OCI-LY7 (cell line): ENCODE measurements around the gene PRDM12. TPM values are rescaled to one million over a fixed set of nuclear protein-coding genes. Genes with fewer than 3 reads are reported as not detected.

ENCODE experiments used
- BruUV-seq: library from RNA; stranded (reverse); fragments of 400-500 nt; replicated peaks from 2 replicates; lab custom pipeline; 2021; lab: Mats Ljungman, UMichigan
- CTCF ChIA-PET: fragments of 300-600 bp; sonication (Branson Sonifier 250); formaldehyde crosslinking; loops from one replicate; lab custom pipeline; 2022; ENCODE audit warnings: antibody characterized with exemption; ENCODE audit not compliant: unreplicated experiment; lab: Charles Lee
- POLR2A ChIA-PET: fragments of 300-600 bp; sonication (Branson Sonifier 250); formaldehyde crosslinking; loops from one replicate; lab custom pipeline; 2022; ENCODE audit warnings: antibody characterized with exemption; lab: Charles Lee
- DNase-seq: peaks from one replicate; pipeline ENCODE4 v3.0.0-alpha.2; 2015; ENCODE audit warnings: low spot score
- H2AFZ ChIP-seq: fragments of 200-600 bp; sonication (generic), shearing (Covaris generic); 2 replicates; pipeline ENCODE4 v1.6.1; 2014; ENCODE audit warnings: mild to moderate bottlenecking, antibody characterized with exemption, low read length, moderate library complexity
- H3K27ac ChIP-seq: fragments of 200-600 bp; sonication (generic); 2 replicates; pipeline ENCODE4 v1.5.1; 2014; ENCODE audit warnings: mixed run types, low read depth, mild to moderate bottlenecking, moderate library complexity, low read length, inconsistent platforms; ENCODE audit not compliant: poor library complexity, severe bottlenecking
- H3K36me3 ChIP-seq: fragments of 200-600 bp; sonication (generic); 2 replicates; pipeline ENCODE4 v1.6.1; 2014; ENCODE audit warnings: mild to moderate bottlenecking, antibody characterized with exemption, low read length, moderate library complexity, mixed read lengths; ENCODE audit not compliant: insufficient read depth
- H3K4me1 ChIP-seq: fragments of 200-600 bp; sonication (generic); 2 replicates; pipeline ENCODE4 v1.5.1; 2014; ENCODE audit warnings: mild to moderate bottlenecking, low read length; ENCODE audit not compliant: insufficient read depth, poor library complexity, severe bottlenecking
- H3K4me2 ChIP-seq: fragments of 200-600 bp; sonication (generic); 2 replicates; pipeline ENCODE4 v1.6.1; 2014; ENCODE audit warnings: mild to moderate bottlenecking, low read length
- H3K4me3 ChIP-seq: fragments of 200-600 bp; sonication (generic); 2 replicates; pipeline ENCODE4 v1.5.1; 2014; ENCODE audit warnings: mild to moderate bottlenecking, low read depth, low read length; ENCODE audit not compliant: poor library complexity, severe bottlenecking
- H3K79me2 ChIP-seq: fragments of 200-600 bp; sonication (generic); 2 replicates; pipeline ENCODE4 v1.6.1; 2016; ENCODE audit warnings: low read depth, mild to moderate bottlenecking, low read length, moderate library complexity, mixed read lengths; ENCODE audit not compliant: insufficient read depth
- H3K9me2 ChIP-seq: fragments of 200-600 bp; sonication (generic); 2 replicates; pipeline ENCODE4 v1.6.1; 2016; ENCODE audit warnings: mild to moderate bottlenecking, low read length, mixed read lengths; ENCODE audit not compliant: insufficient read depth
- H3K9me3 ChIP-seq: fragments of 200-600 bp; sonication (generic); 2 replicates; pipeline ENCODE4 v1.6.1; 2014; ENCODE audit warnings: mild to moderate bottlenecking, mixed run types, low read length, mixed read lengths
- H4K20me1 ChIP-seq: fragments of 200-600 bp; sonication (generic); 2 replicates; pipeline ENCODE4 v1.6.1; 2014; ENCODE audit warnings: mild to moderate bottlenecking, antibody characterized with exemption, low read length, moderate library complexity, mixed read lengths; ENCODE audit not compliant: insufficient read depth
- CTCF ChIP-seq: fragments of 200-600 bp; sonication (generic); conservative IDR thresholded peaks from 2 replicates; pipeline ENCODE4 v1.5.1; 2014; ENCODE audit warnings: mild to moderate bottlenecking, antibody characterized with exemption, low read length, moderate library complexity, mixed read lengths
- EZH2phosphoT487 ChIP-seq: fragments of 200-600 bp; sonication (generic); IDR thresholded peaks from 2 replicates; pipeline ENCODE4 v1.6.1; 2018; ENCODE audit warnings: low read depth, borderline replicate concordance, mild to moderate bottlenecking, mixed run types, antibody characterized with exemption, low read length, moderate library complexity, mixed read lengths
- intact Hi-C: fragments of 100-400 bp; cut with micrococcal nuclease; formaldehyde crosslinking; loops from one replicate; pipeline ENCODE4 v1.10.0; 2022; ENCODE audit not compliant: unreplicated experiment
- total RNA-seq, 2 experiments: library from RNA; depleted of rRNA in 1 of 2; stranded (reverse); fragments of >200 nt in 1 of 2; shearing (Covaris generic) in 1 of 2; gene quantifications; 2 replicates each; pipeline ENCODE4 v1.2.3, GENCODE V29; 2014 to 2022

Gene PRDM12
- total RNA-seq, 2 experiments from 2014 or later: 0.06 TPM; not detected in 1

GRCh38 chr9:130720762-130721161, 56.4 kb downstream of the PRDM12 start:
- BruUV-seq: no TSS peak

GRCh38 chr9:130728721-130729120, 64.3 kb downstream of the PRDM12 start:
- Histone ChIP-seq H3K4me3 (no peak overlapping the region), H3K9me3 (no peaks in the 10 kb centered on the region), H3K36me3 (no peaks in the 10 kb centered on the region), H3K27ac (no peak overlapping the region), H2AFZ (no peak overlapping the region), H3K9me2 (no peaks in the 10 kb centered on the region), H3K4me1 (no peaks in the 10 kb centered on the region), H3K4me2 (no peak overlapping the region), H3K79me2 (no peaks in the 10 kb centered on the region), H4K20me1 (no peaks in the 10 kb centered on the region; the same call in 1 of the 2 replicates)
- POLR2A ChIA-PET: no interaction called here
- BruUV-seq: no TSS peak
- intact Hi-C loops: no loop called here
- CTCF ChIA-PET: no interaction called here
- no peak for DNase-seq
- TF ChIP-seq EZH2phosphoT487 (no peak), CTCF (no peak)

More at GRCh38 chr9:130720762-130721161, 56.4 kb downstream of the PRDM12 start:
- intact Hi-C loops: no loop called here
- Histone ChIP-seq H3K79me2 (peaks cover 6% of the 10 kb centered on the region; the same call in 1 of the 2 replicates), H3K4me1 (peaks cover under 1% of the 10 kb centered on the region), H3K27ac (no peak overlapping the region), H3K4me3 (no peak overlapping the region), H3K4me2 (no peak overlapping the region), H3K36me3 (no peaks in the 10 kb centered on the region), H3K9me2 (no peaks in the 10 kb centered on the region), H3K9me3 (no peaks in the 10 kb centered on the region), H4K20me1 (0 out of 2 replicates have a peak, but pooled peaks cover 4% of the 10 kb centered on the region), H2AFZ (no peak overlapping the region)
- DNase-seq: no peak
- ChIA-PET CTCF (no interaction called here), POLR2A (no interaction called here)
- TF ChIP-seq EZH2phosphoT487 (no peak), CTCF (no peak)

GRCh38 chr9:130729145-130729544, 64.8 kb downstream of the PRDM12 start:
- TF ChIP-seq CTCF (no peak), EZH2phosphoT487 (no peak)
- intact Hi-C loops: no loop called here
- H3K79me2 ChIP-seq: no peaks in the 10 kb centered on the region

More at GRCh38 chr9:130729145-130729544, 64.8 kb downstream of the PRDM12 start:
- no peaks in the 10 kb centered on the region; the same call in 1 of the 2 replicates for H4K20me1 ChIP-seq
- ChIA-PET CTCF (no interaction called here), POLR2A (no interaction called here)
- no peak overlapping the region for H3K27ac ChIP-seq
- no peaks in the 10 kb centered on the region for H3K4me1 ChIP-seq
- BruUV-seq: no TSS peak
- no peak overlapping the region for H3K4me2 ChIP-seq
- DNase-seq: no peak
- H3K9me2 ChIP-seq: no peaks in the 10 kb centered on the region
- H3K36me3 ChIP-seq: no peaks in the 10 kb centered on the region
- H3K4me3 ChIP-seq: no peak overlapping the region
- H3K9me3 ChIP-seq: no peaks in the 10 kb centered on the region
- no peak overlapping the region for H2AFZ ChIP-seq
